Hippocampal formation (tissue), 2 donors: ENCODE data around the gene KRTAP10-1.
"Not testable (repeated sequence)": the region's sequence is repeated elsewhere in the genome, so short reads cannot be mapped to it uniquely, and the experiment has no call there.

ENCODE experiments used
- DNase-seq, 2 donors: peaks; one replicate each; lab custom pipeline; 2025; lab: John Stamatoyannopoulos, UW

Gene KRTAP10-1

DNA sequence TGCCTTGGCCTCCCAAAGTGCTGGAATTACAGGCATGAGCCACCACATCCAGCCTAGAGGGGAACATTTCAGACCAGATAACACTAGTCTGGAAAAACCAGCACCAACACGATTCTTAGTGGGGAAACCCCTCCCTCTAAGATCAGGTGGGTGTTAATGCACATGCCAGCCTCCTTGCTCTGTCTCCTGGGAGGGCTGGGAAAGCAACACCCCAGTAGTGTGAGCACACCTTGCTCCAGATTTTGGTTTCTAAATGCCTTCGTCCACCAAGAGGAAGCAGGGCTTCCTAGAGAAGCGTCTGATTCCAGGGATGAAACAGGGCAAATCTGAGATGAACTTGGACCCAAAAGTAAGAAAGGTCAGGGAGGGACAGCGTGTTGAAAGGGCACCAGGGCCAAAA is 31.3 kb upstream of the KRTAP10-1 start:
- DNase-seq = no peak

GRCh38 chr21:44569861-44570517 is 30.0 kb upstream of the KRTAP10-1 start:
- DNase-seq = no peak

GRCh38 chr21:44568667-44569556 is 28.9 kb upstream of the KRTAP10-1 start:
- DNase-seq = no peak

DNA sequence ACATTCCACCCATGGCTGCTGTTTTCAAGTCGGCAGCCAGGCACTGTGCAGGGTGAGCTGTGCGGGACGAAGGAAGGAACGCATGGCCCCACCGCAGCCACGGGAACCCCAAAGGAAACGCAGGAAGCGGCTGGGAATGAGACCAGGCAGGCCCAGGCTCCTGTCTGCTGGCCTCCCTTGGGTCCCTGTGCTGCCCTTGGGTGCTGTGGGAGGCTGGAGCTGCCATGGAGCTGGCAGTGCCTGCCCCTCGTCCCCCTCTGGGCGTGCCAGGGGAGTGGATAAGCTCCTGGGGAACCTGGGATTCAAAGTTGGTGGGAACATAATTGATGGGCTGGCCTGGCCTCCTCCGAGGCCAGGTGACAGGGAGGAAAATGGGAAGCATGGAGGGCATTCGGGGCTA is 28.3 kb upstream of the KRTAP10-1 start:
- DNase-seq = no peak

- no peak for DNase-seq
Observed at GRCh38 chr21:44567481-44568171, 27.6 kb upstream of the KRTAP10-1 start.

DNA sequence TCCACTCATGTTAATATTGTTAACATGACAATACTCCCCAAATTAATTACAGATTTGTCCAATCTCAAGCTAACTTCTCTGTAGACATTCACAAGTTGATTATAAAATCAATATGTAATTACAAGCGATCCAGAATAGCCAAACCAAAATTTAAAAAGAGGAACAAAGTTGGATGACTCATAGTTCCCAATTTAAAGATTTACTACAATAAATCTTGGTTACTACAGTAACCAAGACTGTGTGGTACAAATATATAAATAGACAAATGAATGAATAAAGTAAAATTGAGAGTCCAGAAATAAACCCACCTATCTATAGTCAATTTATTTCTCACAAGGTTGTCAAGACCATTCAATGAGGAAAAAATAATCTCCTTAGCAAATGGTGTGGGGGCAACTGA is 26.4 kb upstream of the KRTAP10-1 start:
- no peak for DNase-seq

GRCh38 chr21:44564886-44565598 is 25.0 kb upstream of the KRTAP10-1 start:
- DNase-seq = no peak

- no peak for DNase-seq
Observed at GRCh38 chr21:44564099-44564498, 24.1 kb upstream of the KRTAP10-1 start.

- no peak for DNase-seq
Observed at GRCh38 chr21:44558695-44559094, 18.7 kb upstream of the KRTAP10-1 start, which contains the start of gene KRTAP10-3. KRTAP10-3 (minus strand) TSS chr21:44558795; CDS start chr21:44558715, 80 bp downstream.

DNA sequence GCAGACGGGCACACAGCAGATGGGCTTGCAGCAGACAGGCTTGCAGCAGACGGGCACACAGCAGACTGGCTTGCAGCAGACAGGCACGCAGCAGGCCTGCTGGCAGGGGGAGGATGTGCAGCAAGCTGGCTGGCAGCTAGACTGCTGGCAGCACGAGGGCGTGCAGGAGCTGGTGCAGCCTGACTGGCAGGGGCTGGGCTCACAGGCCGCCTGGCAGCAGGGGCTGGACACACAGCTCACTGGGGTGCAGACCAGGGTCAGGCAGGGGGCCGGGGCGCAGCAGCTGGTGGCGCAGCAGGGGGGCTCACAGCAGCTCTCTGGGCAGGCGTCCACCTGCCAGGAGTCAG is 18.3 kb upstream of the KRTAP10-1 start:
- not testable (repeated sequence) for DNase-seq

- no peak for DNase-seq
Observed at GRCh38 chr21:44557491-44558328, 17.7 kb upstream of the KRTAP10-1 start.

DNA sequence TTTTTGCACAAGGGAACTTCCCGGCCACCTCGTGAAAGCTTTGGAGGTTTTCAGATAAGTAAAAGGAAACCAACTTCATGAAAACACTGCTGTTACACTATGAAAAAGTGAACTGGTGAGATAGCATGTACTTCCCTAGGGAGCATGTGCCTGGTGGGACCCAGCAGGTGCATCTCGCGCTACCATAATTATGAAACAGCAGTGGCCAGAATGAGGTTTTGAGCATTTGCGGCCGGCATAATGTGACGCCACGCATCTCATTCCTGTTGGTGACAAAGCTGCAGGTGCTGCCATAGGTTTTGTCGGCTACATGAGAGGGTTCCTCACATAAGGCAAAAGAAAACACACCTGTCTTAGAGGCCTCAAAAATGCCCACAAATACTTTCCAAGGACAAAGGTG is 16.9 kb upstream of the KRTAP10-1 start:
- DNase-seq = no peak

- DNase-seq = no peak
Observed at GRCh38 chr21:44555200-44555875, 15.3 kb upstream of the KRTAP10-1 start.

DNA sequence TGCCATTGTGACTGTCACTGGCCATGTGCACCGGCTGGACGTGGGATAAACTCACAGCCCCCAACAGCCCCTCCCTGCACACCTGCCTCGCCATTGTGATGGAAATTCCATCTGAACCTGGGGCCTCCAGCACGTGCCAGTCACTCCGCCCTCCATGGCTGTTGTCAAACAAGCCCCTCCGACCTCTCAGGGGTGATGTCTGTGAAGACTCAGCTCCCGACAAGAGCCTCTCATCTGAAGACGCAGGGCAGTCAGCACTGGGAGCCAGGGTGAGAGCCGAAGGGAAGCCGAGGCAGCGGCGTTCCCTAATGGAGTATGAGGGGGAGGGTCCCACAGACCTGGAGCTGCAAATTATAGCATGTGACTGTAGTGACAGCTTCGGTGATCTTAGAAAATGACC is 12.7 kb upstream of the KRTAP10-1 start:
- DNase-seq = no peak

DNA sequence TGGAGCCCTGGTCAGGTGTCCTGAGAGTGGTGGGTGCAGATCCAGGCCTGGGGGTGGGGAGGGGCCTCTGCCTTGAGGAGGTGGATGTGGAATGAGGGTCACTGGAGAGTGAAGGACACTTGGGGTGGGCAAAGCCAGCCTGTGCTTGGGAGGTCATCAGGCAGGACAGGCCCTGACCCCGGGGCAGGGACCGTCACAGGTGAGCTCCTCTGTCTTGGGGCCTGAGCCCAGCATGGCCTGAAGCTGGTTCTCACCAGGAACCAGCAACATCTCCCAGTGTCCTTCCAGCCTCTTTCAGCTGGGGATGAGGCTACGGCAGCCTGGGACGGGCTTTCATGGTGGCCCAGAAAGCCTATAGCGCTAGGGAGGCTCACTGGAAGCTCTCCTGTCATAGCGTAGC is 12.1 kb upstream of the KRTAP10-1 start:
- DNase-seq = no peak

GRCh38 chr21:44551340-44551961 is 11.5 kb upstream of the KRTAP10-1 start, which contains the start of gene KRTAP10-2:
KRTAP10-2 (minus strand) TSS chr21:44551505; CDS start chr21:44551458, 47 bp downstream.
- DNase-seq = no peak

GRCh38 chr21:44550807-44551206 is 10.8 kb upstream of the KRTAP10-1 start:
- no peak for DNase-seq

GRCh38 chr21:44550285-44550684 is 10.3 kb upstream of the KRTAP10-1 start:
- DNase-seq = not testable (repeated sequence)

- no peak for DNase-seq
Observed at GRCh38 chr21:44549525-44550211, 9.7 kb upstream of the KRTAP10-1 start.
